Adipose tissue (tissue), 3 donors: Measurements from ENCODE around the gene PLCB2. TPM values are rescaled to one million over a fixed set of nuclear protein-coding genes. Genes with fewer than 3 reads are reported as not detected.

ENCODE experiments used
- H3K27ac ChIP-seq: one replicate; pipeline ENCODE4 v1.5.1; 2013; ENCODE audit warnings: low read depth, low read length
- WGBS, 3 donors: extraction: QIAGEN DNeasy Blood & Tissue Kit; methylation state at CpG; one replicate each; pipeline ENCODE4 v1.1.7; 2013; 5-methylcytosine and 5-hydroxymethylcytosine counted together
- polyA plus RNA-seq, 3 donors: library from polyadenylated mRNA; stranded (reverse); fragments of 200-250 nt; gene quantifications; one replicate each; pipeline ENCODE4 v1.2.3, GENCODE V29; 2013
- donor health status: healthy with polysubstance abuse.
- donor health status: Bipolar disorder and iron deficiency.
- donor health status: healthy.

The PLCB2 gene
- polyA plus RNA-seq, 3 donors, result 3.3 to 15.1 (median 12.7) TPM

GRCh38 chr15:40265875-40266274, 41.9 kb downstream of the PLCB2 start:
- no peak overlapping the region for H3K27ac ChIP-seq
- 94 to 97% (median 95%) methylated on average over 19 to 20 of the region's 20 CpGs for WGBS, 3 donors

GRCh38 chr15:40265355-40265754, 42.4 kb downstream of the PLCB2 start:
- 84 to 90% (median 87%) methylated on average over 9 to 10 of the region's 10 CpGs for WGBS, 3 donors

GRCh38 chr15:40264321-40265153, 43.2 kb downstream of the PLCB2 start:
- WGBS, 3 donors, result 81 to 85% (median 82%) methylated on average over 15 to 16 of the region's 16 CpGs
- H3K27ac ChIP-seq, result no peak overlapping the region

More at GRCh38 chr15:40265355-40265754, 42.4 kb downstream of the PLCB2 start:
- no peak overlapping the region for H3K27ac ChIP-seq

GRCh38 chr15:40263024-40263754, 44.5 kb downstream of the PLCB2 start:
- WGBS, 3 donors, result 78 to 92% (median 82%) methylated on average over 12 of the region's 12 CpGs
- H3K27ac ChIP-seq, result no peak overlapping the region

GRCh38 chr15:40259021-40259420, 48.7 kb downstream of the PLCB2 start:
- H3K27ac ChIP-seq, result no peak overlapping the region
- 65 to 84% (median 81%) methylated on average over 7 of the region's 7 CpGs for WGBS, 3 donors

GRCh38 chr15:40258544-40258943, 49.2 kb downstream of the PLCB2 start:
- WGBS, 3 donors, result 59 to 74% (median 61%) methylated on average over 8 of the region's 8 CpGs
- no peak overlapping the region for H3K27ac ChIP-seq

- H3K27ac ChIP-seq, result no peak overlapping the region
- 78 to 96% (median 81%) methylated on average over 9 of the region's 9 CpGs for WGBS, 3 donors
Measured at GRCh38 chr15:40257656-40258450, 49.9 kb downstream of the PLCB2 start.

GRCh38 chr15:40256638-40257235, 51.0 kb downstream of the PLCB2 start:
- no peak overlapping the region for H3K27ac ChIP-seq
- WGBS, 3 donors, result 57 to 91% (median 88%) methylated on average over 16 to 17 of the region's 17 CpGs

- WGBS, 3 donors, result 82 to 94% (median 91%) methylated on average over 4 of the region's 4 CpGs
- no peak overlapping the region for H3K27ac ChIP-seq
Measured at GRCh38 chr15:40255033-40255432, 52.7 kb downstream of the PLCB2 start.

- no peak overlapping the region for H3K27ac ChIP-seq
- 96 to 99% (median 98%) methylated on average over 3 of the region's 3 CpGs for WGBS, 3 donors
Measured at GRCh38 chr15:40254452-40254851, 53.3 kb downstream of the PLCB2 start.

GRCh38 chr15:40253167-40253790, 54.5 kb downstream of the PLCB2 start:
- WGBS, 3 donors, result 38 to 41% (median 39%) methylated on average over 23 to 28 of the region's 28 CpGs
- no peak overlapping the region for H3K27ac ChIP-seq

- no peak overlapping the region for H3K27ac ChIP-seq
- 1 to 3% (median 2%) methylated on average over 64 to 82 of the region's 82 CpGs for whole genome bisulfite sequencing, 3 donors
Measured at GRCh38 chr15:40252438-40253166, 55.1 kb downstream of the PLCB2 start.

- WGBS, 3 donors, result 33 to 53% (median 42%) methylated on average over 26 to 27 of the region's 27 CpGs
- no peak overlapping the region for H3K27ac ChIP-seq
Measured at GRCh38 chr15:40252141-40252437, 55.6 kb downstream of the PLCB2 start.

- H3K27ac ChIP-seq, result no peak overlapping the region
- 85 to 89% (median 86%) methylated on average over 10 of the region's 10 CpGs for WGBS, 3 donors
Measured at GRCh38 chr15:40251486-40252140, 56.1 kb downstream of the PLCB2 start.

GRCh38 chr15:40250771-40251483, 56.8 kb downstream of the PLCB2 start:
- WGBS, 3 donors, result 83 to 93% (median 89%) methylated on average over 13 of the region's 13 CpGs
- no peak overlapping the region for H3K27ac ChIP-seq

- H3K27ac ChIP-seq, result no peak overlapping the region
- 89 to 93% (median 92%) methylated on average over 8 of the region's 8 CpGs for WGBS, 3 donors
Measured at GRCh38 chr15:40250304-40250656, 57.5 kb downstream of the PLCB2 start.
